SU-DHL-6 (cell line): ENCODE measurements around the gene FUT1.

Experiments used
- H2AFZ ChIP-seq: fragments of 200-600 bp; sonication (generic); 2 replicates; pipeline ENCODE4 v1.6.1; 2014; ENCODE audit warnings: low read depth, mild to moderate bottlenecking, moderate library complexity, mixed read lengths, antibody characterized with exemption, low read length; ENCODE audit not compliant: severe bottlenecking
- H3F3A ChIP-seq: fragments of 200-600 bp; shearing (Covaris generic); 2 replicates; pipeline ENCODE4 v1.6.0; 2016; ENCODE audit warnings: antibody characterized with exemption, mild to moderate bottlenecking; ENCODE audit not compliant: insufficient read depth
- H3K27ac ChIP-seq: fragments of 200-600 bp; sonication (generic); 2 replicates; pipeline ENCODE4 v1.5.1; 2016; ENCODE audit warnings: low read depth, mild to moderate bottlenecking, low read length, moderate library complexity, mixed read lengths
- H3K27me3 ChIP-seq: fragments of 200-600 bp; sonication (generic), shearing (Covaris generic); 2 replicates; pipeline ENCODE4 v1.6.0; 2014; ENCODE audit warnings: mild to moderate bottlenecking, low read length
- H3K36me3 ChIP-seq: fragments of 200-600 bp; sonication (generic); 2 replicates; pipeline ENCODE4 v1.6.1; 2014; ENCODE audit warnings: mild to moderate bottlenecking, low read length, mixed read lengths
- H3K4me2 ChIP-seq: fragments of 300-600, 200-600 bp; shearing (Covaris generic), sonication (generic); 2 replicates; pipeline ENCODE4 v1.6.0; 2014; ENCODE audit warnings: low read length, low read depth, mild to moderate bottlenecking; ENCODE audit not compliant: poor library complexity, severe bottlenecking
- H3K4me3 ChIP-seq: fragments of 200-600 bp; sonication (generic); 2 replicates; pipeline ENCODE4 v1.5.1; 2014; ENCODE audit warnings: antibody characterized with exemption, low read length, mild to moderate bottlenecking, mixed read lengths; ENCODE audit not compliant: insufficient read depth, poor library complexity, severe bottlenecking
- H3K79me2 ChIP-seq: fragments of 200-600 bp; sonication (generic); 2 replicates; pipeline ENCODE4 v1.6.1; 2014; ENCODE audit warnings: mild to moderate bottlenecking, low read length, moderate library complexity; ENCODE audit not compliant: insufficient read depth
- H3K9ac ChIP-seq: fragments of 200-600 bp; sonication (generic); 2 replicates; pipeline ENCODE4 v1.7.0; 2014; ENCODE audit warnings: mild to moderate bottlenecking, low read length
- H3K9me2 ChIP-seq: fragments of 200-600 bp; sonication (generic); replicated peaks from 2 replicates; pipeline ENCODE4 v1.6.1; 2014; ENCODE audit warnings: low read length; ENCODE audit not compliant: insufficient read depth
- H3K9me3 ChIP-seq: fragments of 200-600 bp; sonication (generic); 2 replicates; pipeline ENCODE4 v1.6.1; 2014; ENCODE audit warnings: low read length, mixed read lengths; ENCODE audit not compliant: insufficient read depth
- H4K20me1 ChIP-seq: fragments of 200-600 bp; sonication (generic); 2 replicates; pipeline ENCODE4 v1.6.1; 2014; ENCODE audit warnings: low read depth, mild to moderate bottlenecking, antibody characterized with exemption, low read length, moderate library complexity, mixed read lengths
- EZH2phosphoT487 ChIP-seq: fragments of 200-600 bp; sonication (generic), shearing (Covaris generic); conservative IDR thresholded peaks from 2 replicates; pipeline ENCODE4 v1.6.1; 2018; ENCODE audit warnings: mild to moderate bottlenecking, antibody characterized with exemption, low read length, moderate library complexity, mixed read lengths
- TF ChIP-seq, protein P1 (sequence below): fragments of 200-600 bp; sonication (generic); IDR thresholded peaks from one replicate; pipeline ENCODE4 v1.5.1; 2017; ENCODE audit warnings: antibody characterized with exemption, mild to moderate bottlenecking, low read length, moderate library complexity; ENCODE audit not compliant: insufficient read depth, poor library complexity, severe bottlenecking

Gene FUT1

DNA sequence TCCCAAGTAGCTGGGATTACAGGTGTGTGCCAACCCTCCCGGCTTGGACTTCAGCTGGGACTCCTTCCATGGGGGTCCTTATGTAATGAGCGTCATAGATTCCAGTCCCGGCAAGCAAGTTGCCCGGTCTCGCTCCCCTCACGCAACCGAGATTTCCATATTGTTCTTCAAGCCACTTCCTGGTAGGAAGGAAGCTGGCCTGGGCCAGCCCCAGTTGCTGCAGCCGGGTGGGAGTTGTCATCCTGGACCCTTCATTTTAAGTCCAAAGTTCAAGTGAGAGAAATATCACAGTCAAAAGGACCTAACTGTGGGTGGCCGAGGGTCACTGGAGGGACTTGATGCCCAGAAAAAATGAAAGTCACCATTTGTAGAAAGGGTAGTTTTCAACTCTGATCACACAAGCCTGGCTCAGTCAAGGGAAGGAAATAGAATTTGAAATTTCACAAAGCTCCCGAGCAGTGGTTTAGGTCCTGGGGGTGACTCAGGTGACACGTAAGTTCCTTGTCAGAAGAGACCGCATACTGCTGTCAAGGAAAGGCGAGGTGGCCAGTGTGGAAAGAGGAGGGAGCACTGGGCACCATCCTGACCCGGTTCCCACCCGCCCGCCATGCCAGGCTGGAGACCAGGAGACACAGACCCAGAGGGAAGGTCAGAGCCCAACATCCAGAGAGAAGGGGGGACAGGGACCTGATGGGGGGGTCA is 8.2 kb upstream of the FUT1 start:
- no peaks in the 10 kb centered on the region for H3K36me3 ChIP-seq
- H3K4me2 ChIP-seq = no peak overlapping the region
- no peaks in the 10 kb centered on the region for H3K79me2 ChIP-seq
- no peak overlapping the region for H3K9ac ChIP-seq
- H3K4me3 ChIP-seq = no peak overlapping the region
- H3K27me3 ChIP-seq = no peaks in the 10 kb centered on the region
- H3K9me2 ChIP-seq = no peaks in the 10 kb centered on the region
- H4K20me1 ChIP-seq = no peaks in the 10 kb centered on the region
- no peaks in the 10 kb centered on the region for H3K9me3 ChIP-seq
- no peak overlapping the region for H3K27ac ChIP-seq
- H2AFZ ChIP-seq = no peak overlapping the region
- no peak for TF ChIP-seq EZH2phosphoT487
- TF ChIP-seq, protein P1, sequence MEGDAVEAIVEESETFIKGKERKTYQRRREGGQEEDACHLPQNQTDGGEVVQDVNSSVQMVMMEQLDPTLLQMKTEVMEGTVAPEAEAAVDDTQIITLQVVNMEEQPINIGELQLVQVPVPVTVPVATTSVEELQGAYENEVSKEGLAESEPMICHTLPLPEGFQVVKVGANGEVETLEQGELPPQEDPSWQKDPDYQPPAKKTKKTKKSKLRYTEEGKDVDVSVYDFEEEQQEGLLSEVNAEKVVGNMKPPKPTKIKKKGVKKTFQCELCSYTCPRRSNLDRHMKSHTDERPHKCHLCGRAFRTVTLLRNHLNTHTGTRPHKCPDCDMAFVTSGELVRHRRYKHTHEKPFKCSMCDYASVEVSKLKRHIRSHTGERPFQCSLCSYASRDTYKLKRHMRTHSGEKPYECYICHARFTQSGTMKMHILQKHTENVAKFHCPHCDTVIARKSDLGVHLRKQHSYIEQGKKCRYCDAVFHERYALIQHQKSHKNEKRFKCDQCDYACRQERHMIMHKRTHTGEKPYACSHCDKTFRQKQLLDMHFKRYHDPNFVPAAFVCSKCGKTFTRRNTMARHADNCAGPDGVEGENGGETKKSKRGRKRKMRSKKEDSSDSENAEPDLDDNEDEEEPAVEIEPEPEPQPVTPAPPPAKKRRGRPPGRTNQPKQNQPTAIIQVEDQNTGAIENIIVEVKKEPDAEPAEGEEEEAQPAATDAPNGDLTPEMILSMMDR = no peak
- H3F3A ChIP-seq = no peaks in the 10 kb centered on the region

DNA sequence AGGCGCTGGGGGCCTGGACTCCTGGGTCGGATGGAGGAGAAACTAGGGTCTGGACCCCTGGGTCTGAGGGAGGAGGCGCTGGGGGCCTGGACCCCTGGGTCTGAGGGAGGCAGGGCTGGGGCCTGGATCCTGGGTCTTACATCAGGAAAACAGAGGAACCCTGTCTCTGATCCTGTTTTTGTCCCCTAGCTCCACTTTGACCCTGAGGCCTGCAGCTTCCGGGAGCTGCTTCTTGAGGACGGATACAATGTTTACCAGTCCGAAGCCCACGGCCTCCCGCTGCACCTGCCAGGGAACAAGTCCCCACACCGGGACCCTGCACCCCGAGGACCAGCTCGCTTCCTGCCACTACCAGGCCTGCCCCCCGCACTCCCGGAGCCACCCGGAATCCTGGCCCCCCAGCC is 5.3 kb upstream of the FUT1 start:
- TF ChIP-seq, protein P1 = no peak
- no peak for TF ChIP-seq EZH2phosphoT487

DNA sequence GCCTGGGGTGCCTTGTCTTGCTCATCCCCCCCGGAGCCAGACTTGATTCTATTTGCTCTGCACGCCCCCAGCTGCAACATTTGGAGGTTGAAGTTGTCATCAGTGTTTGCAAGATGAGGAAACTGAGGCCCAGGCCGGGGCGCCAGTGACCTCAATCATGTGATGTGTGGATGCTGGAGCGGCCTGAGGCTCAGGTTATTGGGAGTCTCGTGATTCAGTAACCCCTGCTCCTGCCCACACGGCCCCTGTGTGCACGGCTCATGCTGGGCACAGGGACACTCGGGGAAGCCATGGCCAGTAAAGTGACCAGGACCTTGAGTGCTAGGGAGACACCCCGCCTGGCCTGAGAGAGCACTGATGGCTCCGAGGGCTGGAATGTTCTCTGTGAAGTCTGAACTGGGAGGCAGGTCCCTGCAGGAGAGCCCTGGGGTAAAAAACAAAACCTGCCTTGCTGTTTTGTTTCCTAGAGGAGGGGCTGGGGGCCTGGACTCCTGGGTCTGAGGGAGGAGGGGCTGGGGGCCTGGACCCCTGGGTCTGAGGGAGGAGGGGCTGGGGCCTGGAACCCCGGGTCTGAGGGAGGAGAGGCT is 4.7 kb upstream of the FUT1 start:
- Histone ChIP-seq H3K27ac (no peak overlapping the region), H3K36me3 (no peaks in the 10 kb centered on the region), H3K9me3 (no peaks in the 10 kb centered on the region), H4K20me1 (no peaks in the 10 kb centered on the region), H3K9me2 (no peaks in the 10 kb centered on the region), H3K27me3 (no peaks in the 10 kb centered on the region), H3K4me3 (no peak overlapping the region), H3K79me2 (no peaks in the 10 kb centered on the region), H3K9ac (no peak overlapping the region), H2AFZ (no peak overlapping the region), H3K4me2 (no peak overlapping the region), H3F3A (no peaks in the 10 kb centered on the region)
- no peak for TF ChIP-seq EZH2phosphoT487
- TF ChIP-seq, protein P1 = no peak

More for the DNA sequence above, 5.3 kb upstream of the FUT1 start:
- Histone ChIP-seq H3F3A (no peaks in the 10 kb centered on the region), H3K9ac (no peak overlapping the region), H4K20me1 (no peaks in the 10 kb centered on the region), H3K27ac (no peak overlapping the region), H3K36me3 (no peaks in the 10 kb centered on the region), H2AFZ (no peak overlapping the region), H3K4me2 (no peak overlapping the region), H3K9me3 (no peaks in the 10 kb centered on the region), H3K9me2 (no peaks in the 10 kb centered on the region), H3K79me2 (no peaks in the 10 kb centered on the region), H3K4me3 (no peak overlapping the region), H3K27me3 (no peaks in the 10 kb centered on the region)
